SU-DHL-6 (cell line): ENCODE data around the gene RGS8.

ENCODE experiments used
- H2AFZ ChIP-seq: fragments of 200-600 bp; sonication (generic); 2 replicates; pipeline ENCODE4 v1.6.1; 2014; ENCODE audit warnings: low read depth, mild to moderate bottlenecking, moderate library complexity, mixed read lengths, antibody characterized with exemption, low read length; ENCODE audit not compliant: severe bottlenecking
- H3F3A ChIP-seq: fragments of 200-600 bp; shearing (Covaris generic); 2 replicates; pipeline ENCODE4 v1.6.0; 2016; ENCODE audit warnings: antibody characterized with exemption, mild to moderate bottlenecking; ENCODE audit not compliant: insufficient read depth
- H3K27ac ChIP-seq: fragments of 200-600 bp; sonication (generic); 2 replicates; pipeline ENCODE4 v1.5.1; 2016; ENCODE audit warnings: low read depth, mild to moderate bottlenecking, low read length, moderate library complexity, mixed read lengths
- H3K27me3 ChIP-seq: fragments of 200-600 bp; sonication (generic), shearing (Covaris generic); 2 replicates; pipeline ENCODE4 v1.6.0; 2014; ENCODE audit warnings: mild to moderate bottlenecking, low read length
- H3K36me3 ChIP-seq: fragments of 200-600 bp; sonication (generic); 2 replicates; pipeline ENCODE4 v1.6.1; 2014; ENCODE audit warnings: mild to moderate bottlenecking, low read length, mixed read lengths
- H3K4me2 ChIP-seq: fragments of 300-600, 200-600 bp; shearing (Covaris generic), sonication (generic); 2 replicates; pipeline ENCODE4 v1.6.0; 2014; ENCODE audit warnings: low read length, low read depth, mild to moderate bottlenecking; ENCODE audit not compliant: poor library complexity, severe bottlenecking
- H3K4me3 ChIP-seq: fragments of 200-600 bp; sonication (generic); 2 replicates; pipeline ENCODE4 v1.5.1; 2014; ENCODE audit warnings: antibody characterized with exemption, low read length, mild to moderate bottlenecking, mixed read lengths; ENCODE audit not compliant: insufficient read depth, poor library complexity, severe bottlenecking
- H3K79me2 ChIP-seq: fragments of 200-600 bp; sonication (generic); 2 replicates; pipeline ENCODE4 v1.6.1; 2014; ENCODE audit warnings: mild to moderate bottlenecking, low read length, moderate library complexity; ENCODE audit not compliant: insufficient read depth
- H3K9ac ChIP-seq: fragments of 200-600 bp; sonication (generic); 2 replicates; pipeline ENCODE4 v1.7.0; 2014; ENCODE audit warnings: mild to moderate bottlenecking, low read length
- H3K9me2 ChIP-seq: fragments of 200-600 bp; sonication (generic); replicated peaks from 2 replicates; pipeline ENCODE4 v1.6.1; 2014; ENCODE audit warnings: low read length; ENCODE audit not compliant: insufficient read depth
- H3K9me3 ChIP-seq: fragments of 200-600 bp; sonication (generic); 2 replicates; pipeline ENCODE4 v1.6.1; 2014; ENCODE audit warnings: low read length, mixed read lengths; ENCODE audit not compliant: insufficient read depth
- H4K20me1 ChIP-seq: fragments of 200-600 bp; sonication (generic); 2 replicates; pipeline ENCODE4 v1.6.1; 2014; ENCODE audit warnings: low read depth, mild to moderate bottlenecking, antibody characterized with exemption, low read length, moderate library complexity, mixed read lengths
- CTCF ChIP-seq: fragments of 200-600 bp; sonication (generic); IDR thresholded peaks from one replicate; pipeline ENCODE4 v1.5.1; 2017; ENCODE audit warnings: antibody characterized with exemption, mild to moderate bottlenecking, low read length, moderate library complexity; ENCODE audit not compliant: insufficient read depth, poor library complexity, severe bottlenecking
- EZH2phosphoT487 ChIP-seq: fragments of 200-600 bp; sonication (generic), shearing (Covaris generic); conservative IDR thresholded peaks from 2 replicates; pipeline ENCODE4 v1.6.1; 2018; ENCODE audit warnings: mild to moderate bottlenecking, antibody characterized with exemption, low read length, moderate library complexity, mixed read lengths

Gene RGS8

GRCh38 chr1:182649041-182649440, 35.3 kb downstream of the RGS8 start:
- peak overlapping the region; percentile 54 for H3K27ac ChIP-seq
- H3K9ac ChIP-seq: 0 out of 2 replicates have a peak overlapping the region, but pooled peaks have one; percentile 3
- no peaks in the 10 kb centered on the region for H4K20me1 ChIP-seq
- H3K9me2 ChIP-seq: no peaks in the 10 kb centered on the region
- H3K9me3 ChIP-seq: no peaks in the 10 kb centered on the region
- peaks cover 10% of the 10 kb centered on the region for H3F3A ChIP-seq
- no peaks in the 10 kb centered on the region for H3K79me2 ChIP-seq
- H3K4me2 ChIP-seq: peak overlapping the region; percentile 76
- TF ChIP-seq EZH2phosphoT487 (no peak), CTCF (no peak)
- H3K36me3 ChIP-seq: no peaks in the 10 kb centered on the region
- H3K27me3 ChIP-seq: no peaks in the 10 kb centered on the region
- no peak overlapping the region for H2AFZ ChIP-seq
- peak overlapping the region; percentile 15 for H3K4me3 ChIP-seq

GRCh38 chr1:182646739-182647138, 37.6 kb downstream of the RGS8 start:
- Histone ChIP-seq H3K36me3 (no peaks in the 10 kb centered on the region), H3K9me3 (no peaks in the 10 kb centered on the region), H3K27ac (no peak overlapping the region), H3K27me3 (no peaks in the 10 kb centered on the region), H3F3A (peaks cover 6% of the 10 kb centered on the region; the same call in 1 of the 2 replicates), H3K4me3 (no peak overlapping the region), H3K9ac (no peak overlapping the region), H3K9me2 (no peaks in the 10 kb centered on the region), H4K20me1 (no peaks in the 10 kb centered on the region), H3K4me2 (no peak overlapping the region), H3K79me2 (no peaks in the 10 kb centered on the region), H2AFZ (no peak overlapping the region)
- no peak for TF ChIP-seq CTCF
- no peak for TF ChIP-seq EZH2phosphoT487

GRCh38 chr1:182644886-182645285, 39.5 kb downstream of the RGS8 start:
- Histone ChIP-seq H3K9me3 (no peaks in the 10 kb centered on the region), H3F3A (peaks cover 6% of the 10 kb centered on the region; the same call in 1 of the 2 replicates), H3K36me3 (no peaks in the 10 kb centered on the region), H3K9ac (no peak overlapping the region), H3K27ac (no peak overlapping the region), H3K4me3 (no peak overlapping the region), H2AFZ (no peak overlapping the region), H3K4me2 (no peak overlapping the region), H4K20me1 (no peaks in the 10 kb centered on the region), H3K27me3 (no peaks in the 10 kb centered on the region), H3K9me2 (no peaks in the 10 kb centered on the region), H3K79me2 (no peaks in the 10 kb centered on the region)
- TF ChIP-seq CTCF: no peak
- TF ChIP-seq EZH2phosphoT487: no peak
